ENCODE data around the gene S100A5. TPM values are rescaled to one million over a fixed set of nuclear protein-coding genes. Genes with fewer than 3 reads are reported as not detected.

S100A5 gene
- total RNA-seq, 1 donor from 2014 or later, result not detected

DNA sequence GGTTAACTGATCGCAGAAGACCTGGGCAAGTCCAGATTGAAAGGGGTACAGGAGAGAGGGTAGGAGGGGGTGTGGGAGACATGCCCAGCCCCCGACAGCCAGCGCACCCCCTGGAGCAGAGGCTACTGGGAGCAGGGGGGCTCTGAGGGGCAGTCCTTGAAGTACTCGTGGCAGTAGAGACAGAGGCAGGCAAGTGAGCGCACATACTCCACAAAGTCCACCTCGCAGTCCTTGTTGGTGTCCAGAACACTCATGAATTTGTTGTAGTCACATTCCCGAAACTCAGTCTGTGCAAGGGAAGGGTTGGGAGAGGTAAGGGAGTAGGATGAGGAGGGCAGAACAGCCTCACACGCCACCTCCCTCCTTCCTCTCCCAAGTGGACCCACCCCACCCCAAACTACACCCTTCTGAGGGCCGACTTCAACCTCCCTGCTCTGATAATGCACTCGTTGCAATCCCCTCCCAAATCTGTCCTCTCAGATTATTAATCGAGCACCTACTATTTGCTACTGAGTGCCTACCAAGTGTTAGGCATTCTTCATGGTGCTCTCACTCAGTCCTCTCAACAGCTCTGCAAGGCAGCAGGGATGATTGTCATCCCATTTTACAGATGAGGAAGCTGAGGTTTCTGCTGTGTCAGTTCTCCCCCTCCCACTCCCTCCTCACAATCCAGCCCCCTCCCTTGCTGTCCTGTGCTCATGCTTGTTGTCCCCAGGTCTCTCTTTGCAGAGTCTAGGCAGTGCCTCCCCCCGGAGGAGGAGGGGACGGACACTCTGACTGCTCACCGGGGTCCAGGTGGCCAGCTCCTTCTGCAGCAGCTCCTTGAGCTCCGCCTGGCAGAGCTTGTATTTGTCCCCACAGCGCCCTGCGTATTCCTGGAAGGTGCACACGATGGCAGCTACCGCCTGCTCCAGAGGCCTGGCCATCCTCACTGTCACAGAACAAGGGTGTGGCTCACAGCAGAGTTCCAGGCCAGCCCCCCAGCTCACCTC, 7.1 kb upstream of the S100A5 start:
- H3K27me3 Mint-ChIP-seq (ENCODE audit: low read depth), result no peaks in the 10 kb centered on the region
- no peak for DNase-seq (ENCODE audit: low read depth, low spot score)
- no peak overlapping the region for H3K4me3 Mint-ChIP-seq
- H3K27ac Mint-ChIP-seq (ENCODE audit: unreplicated experiment), result no peak overlapping the region
- peaks cover 65% of the 10 kb centered on the region for H3K4me1 Mint-ChIP-seq
- TF ChIP-seq, protein P1, sequence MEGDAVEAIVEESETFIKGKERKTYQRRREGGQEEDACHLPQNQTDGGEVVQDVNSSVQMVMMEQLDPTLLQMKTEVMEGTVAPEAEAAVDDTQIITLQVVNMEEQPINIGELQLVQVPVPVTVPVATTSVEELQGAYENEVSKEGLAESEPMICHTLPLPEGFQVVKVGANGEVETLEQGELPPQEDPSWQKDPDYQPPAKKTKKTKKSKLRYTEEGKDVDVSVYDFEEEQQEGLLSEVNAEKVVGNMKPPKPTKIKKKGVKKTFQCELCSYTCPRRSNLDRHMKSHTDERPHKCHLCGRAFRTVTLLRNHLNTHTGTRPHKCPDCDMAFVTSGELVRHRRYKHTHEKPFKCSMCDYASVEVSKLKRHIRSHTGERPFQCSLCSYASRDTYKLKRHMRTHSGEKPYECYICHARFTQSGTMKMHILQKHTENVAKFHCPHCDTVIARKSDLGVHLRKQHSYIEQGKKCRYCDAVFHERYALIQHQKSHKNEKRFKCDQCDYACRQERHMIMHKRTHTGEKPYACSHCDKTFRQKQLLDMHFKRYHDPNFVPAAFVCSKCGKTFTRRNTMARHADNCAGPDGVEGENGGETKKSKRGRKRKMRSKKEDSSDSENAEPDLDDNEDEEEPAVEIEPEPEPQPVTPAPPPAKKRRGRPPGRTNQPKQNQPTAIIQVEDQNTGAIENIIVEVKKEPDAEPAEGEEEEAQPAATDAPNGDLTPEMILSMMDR (conservative IDR thresholded peaks at IDR 0.05), result no peak
- no peaks in the 10 kb centered on the region for H3K9me3 Mint-ChIP-seq
- H3K36me3 Mint-ChIP-seq (ENCODE audit: low read depth), result no peaks in the 10 kb centered on the region

DNA sequence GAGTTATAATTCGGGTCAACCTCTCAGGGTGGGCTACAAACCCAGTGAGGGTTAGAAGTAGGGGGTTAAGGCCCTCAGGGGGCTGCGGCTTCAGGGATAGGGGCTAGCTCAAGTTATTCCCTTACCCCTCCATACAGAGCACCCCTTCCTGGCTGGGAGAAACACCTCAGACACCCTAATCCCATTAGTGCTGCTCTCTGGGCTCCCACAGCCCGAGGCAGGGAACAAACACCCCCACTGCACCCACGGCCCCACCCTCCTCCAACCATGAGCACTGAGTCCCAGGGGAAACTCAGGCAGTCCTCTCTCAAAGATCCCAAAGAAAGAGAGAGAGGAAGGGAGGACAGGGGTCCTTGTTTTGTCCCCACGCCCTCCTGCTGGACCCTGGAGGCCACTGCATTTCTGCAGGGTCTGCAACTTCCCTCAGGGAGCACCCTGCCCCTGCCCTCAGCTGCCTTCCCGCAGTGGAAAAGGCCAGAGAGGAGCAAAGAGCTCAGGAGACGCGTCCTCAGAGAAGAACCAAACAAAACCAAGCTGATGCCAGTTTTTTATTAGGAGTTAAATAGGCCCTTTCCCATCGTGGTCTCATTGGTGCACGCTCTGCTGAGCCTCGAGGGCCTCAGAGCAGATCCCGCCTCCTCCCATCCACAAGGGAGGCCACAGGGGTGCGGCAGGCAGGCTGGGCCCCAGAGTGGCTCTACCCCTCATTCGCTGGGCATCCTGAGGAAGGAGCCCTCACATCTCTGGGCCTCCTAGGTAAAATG, 6.2 kb upstream of the S100A5 start:
- no peaks in the 10 kb centered on the region for H3K27me3 Mint-ChIP-seq (ENCODE audit: low read depth)
- H3K4me3 Mint-ChIP-seq, result no peak overlapping the region
- H3K9me3 Mint-ChIP-seq, result no peaks in the 10 kb centered on the region
- H3K36me3 Mint-ChIP-seq (ENCODE audit: low read depth), result no peaks in the 10 kb centered on the region
- DNase-seq (ENCODE audit: low read depth, low spot score), result no peak
- H3K4me1 Mint-ChIP-seq, result peaks cover 61% of the 10 kb centered on the region
- peak overlapping the region; percentile 35 for H3K27ac Mint-ChIP-seq (ENCODE audit: unreplicated experiment)
- TF ChIP-seq, protein P1 (conservative IDR thresholded peaks at IDR 0.05), result no peak

DNA sequence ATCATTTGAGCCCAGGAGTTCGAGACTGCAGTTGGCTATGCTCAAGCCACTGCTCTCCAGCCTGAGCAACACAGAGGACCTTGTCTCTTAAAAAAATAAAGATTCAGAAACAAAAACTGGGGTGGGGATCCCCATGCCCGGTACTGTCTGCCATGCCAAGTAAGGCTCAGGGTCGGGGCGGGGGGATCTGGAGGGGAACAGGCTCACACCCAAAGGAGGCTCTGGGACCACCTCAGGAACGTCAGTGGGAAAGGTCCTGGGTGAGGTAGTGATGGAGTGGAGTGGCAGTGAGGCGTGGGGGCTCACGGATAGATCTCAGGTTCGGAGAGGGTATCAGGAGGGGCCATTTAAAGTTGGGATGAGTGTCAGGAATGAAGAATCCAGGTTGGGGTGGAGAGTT, 5.6 kb upstream of the S100A5 start:
- DNase-seq (ENCODE audit: low read depth, low spot score), result no peak
- Mint-ChIP-seq H3K9me3 (no peaks in the 10 kb centered on the region), H3K27ac (ENCODE audit: unreplicated experiment) (peak overlapping the region; percentile 37), H3K27me3 (ENCODE audit: low read depth) (no peaks in the 10 kb centered on the region), H3K4me1 (peaks cover 59% of the 10 kb centered on the region), H3K36me3 (ENCODE audit: low read depth) (no peaks in the 10 kb centered on the region), H3K4me3 (no peak overlapping the region)
- TF ChIP-seq, protein P1 (conservative IDR thresholded peaks at IDR 0.05), result no peak

DNA sequence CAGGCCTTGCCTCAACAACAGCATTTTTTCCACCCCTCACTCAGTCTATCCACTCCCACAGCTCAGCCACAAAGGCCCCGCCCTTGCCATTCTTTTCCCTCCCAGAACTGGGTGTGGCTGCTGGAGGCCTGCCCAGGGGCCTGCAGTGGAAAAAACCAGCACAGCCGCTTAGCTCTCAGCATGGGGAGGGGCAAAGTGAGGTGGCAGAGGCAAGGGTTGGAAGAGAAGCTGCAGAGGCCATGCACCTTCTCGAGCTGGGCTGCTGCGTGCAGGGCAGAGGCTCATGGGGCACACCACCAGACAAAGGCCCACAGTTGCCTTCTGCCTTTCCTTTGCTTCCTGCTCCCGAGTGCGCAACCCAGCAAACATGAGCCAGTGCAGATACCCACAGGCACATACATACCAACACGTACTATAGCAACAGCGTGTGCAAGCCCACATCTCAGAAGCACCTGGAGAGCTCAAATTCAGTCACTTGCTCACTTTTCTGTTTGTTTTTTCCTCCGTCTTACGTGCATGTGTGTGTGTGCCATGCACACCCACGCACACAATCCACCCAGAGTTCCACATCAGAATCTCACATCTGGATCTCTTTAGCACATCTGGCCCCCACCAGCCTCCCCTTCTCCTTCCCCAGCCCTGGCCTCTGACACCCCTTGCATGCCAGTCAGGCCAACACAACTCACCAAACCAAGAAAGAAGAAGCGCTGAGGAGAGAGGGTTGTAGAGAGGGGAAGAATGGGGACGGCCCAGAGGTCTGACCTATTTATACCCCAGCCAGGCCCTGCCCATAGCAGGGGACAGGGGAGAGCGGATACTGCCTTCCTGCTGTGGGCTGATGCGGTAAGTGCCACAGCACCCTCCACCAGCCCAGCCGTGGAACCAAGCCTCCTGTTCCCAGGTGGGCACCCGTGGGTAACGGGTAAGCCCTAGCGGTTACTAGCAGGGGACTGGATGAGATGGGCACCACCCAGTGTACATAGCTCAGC, 4.6 kb upstream of the S100A5 start, which contains the start of gene S100A4:
Gene S100A4 (minus strand): TSS at position 740 of the 989 bp plus-strand sequence. CDS start 1,012 bp downstream, outside the sequence.
- H3K27ac Mint-ChIP-seq (ENCODE audit: unreplicated experiment), result peak within 1 kb of the TSS; percentile 97
- DNase-seq (ENCODE audit: low read depth, low spot score), result peak; percentile 79
- H3K4me3 Mint-ChIP-seq, result peak within 1 kb of the TSS; percentile 54
- H3K36me3 Mint-ChIP-seq (ENCODE audit: low read depth), result no peaks in the 10 kb centered on the region
- TF ChIP-seq, protein P1 (conservative IDR thresholded peaks at IDR 0.05), result no peak
- no peaks in the 10 kb centered on the region for H3K9me3 Mint-ChIP-seq
- H3K27me3 Mint-ChIP-seq (ENCODE audit: low read depth), result no peaks in the 10 kb centered on the region
- H3K4me1 Mint-ChIP-seq, result peaks cover 51% of the 10 kb centered on the region
